ENCODE data around the gene SLC46A1. TPM values are rescaled to one million over a fixed set of nuclear protein-coding genes. Genes with fewer than 3 reads are reported as not detected.

The SLC46A1 gene
- polyA plus RNA-seq, 6 donors from 2014 or later, result 0.53 to 3.6 (median 0.68) TPM; not detected in 2

DNA sequence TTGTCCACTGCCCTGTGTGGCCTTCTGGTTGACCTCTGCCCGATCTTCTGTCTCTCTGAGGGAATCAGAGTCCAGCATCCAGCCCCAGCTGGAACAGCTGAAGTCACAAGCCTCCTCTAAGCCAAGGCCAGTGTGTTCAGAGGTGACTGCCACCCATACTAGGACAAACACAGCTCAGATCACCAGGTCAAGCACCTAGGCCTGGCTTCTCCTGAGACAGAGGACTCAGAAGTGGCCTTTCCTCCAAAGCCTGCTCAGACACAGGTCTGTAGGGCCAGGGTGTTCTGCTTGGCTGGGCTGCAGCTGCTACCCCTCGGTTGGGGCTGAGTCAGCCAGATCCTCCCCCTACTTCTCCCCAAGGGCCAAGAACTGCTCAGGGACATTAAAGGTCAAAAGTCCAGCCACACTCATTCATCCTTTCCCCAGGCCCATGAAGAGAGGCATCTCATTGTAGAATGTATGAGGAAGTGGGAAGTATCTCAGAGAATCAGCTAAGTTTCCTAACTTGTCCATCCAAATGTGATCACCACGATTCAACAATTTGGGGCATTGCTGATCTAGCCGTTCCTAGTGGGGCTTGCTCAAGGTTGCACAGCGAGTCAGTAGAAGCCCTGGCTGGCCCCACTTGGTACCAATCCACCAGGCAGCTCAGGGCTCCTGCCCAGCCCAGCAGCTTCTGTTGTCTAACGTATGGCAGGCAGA, 7.6 kb downstream of the SLC46A1 start:
- Mint-ChIP-seq H3K9me3 (no peaks in the 10 kb centered on the region), H3K4me3 (no peak overlapping the region), H3K4me1 (peaks cover 0 to 5% (median 3%) of the 10 kb centered on the region in 3 donors), H3K27ac (peak overlapping the region in 2 of 6 donors; percentile 13 to 53), H3K27me3 (no peaks in the 10 kb centered on the region), H3K36me3 (peaks cover 0 to 8% of the 10 kb centered on the region in 2 donors)
- no peak for ATAC-seq (ENCODE audit: low read depth in 2 of 2)
- no peak for DNase-seq

DNA sequence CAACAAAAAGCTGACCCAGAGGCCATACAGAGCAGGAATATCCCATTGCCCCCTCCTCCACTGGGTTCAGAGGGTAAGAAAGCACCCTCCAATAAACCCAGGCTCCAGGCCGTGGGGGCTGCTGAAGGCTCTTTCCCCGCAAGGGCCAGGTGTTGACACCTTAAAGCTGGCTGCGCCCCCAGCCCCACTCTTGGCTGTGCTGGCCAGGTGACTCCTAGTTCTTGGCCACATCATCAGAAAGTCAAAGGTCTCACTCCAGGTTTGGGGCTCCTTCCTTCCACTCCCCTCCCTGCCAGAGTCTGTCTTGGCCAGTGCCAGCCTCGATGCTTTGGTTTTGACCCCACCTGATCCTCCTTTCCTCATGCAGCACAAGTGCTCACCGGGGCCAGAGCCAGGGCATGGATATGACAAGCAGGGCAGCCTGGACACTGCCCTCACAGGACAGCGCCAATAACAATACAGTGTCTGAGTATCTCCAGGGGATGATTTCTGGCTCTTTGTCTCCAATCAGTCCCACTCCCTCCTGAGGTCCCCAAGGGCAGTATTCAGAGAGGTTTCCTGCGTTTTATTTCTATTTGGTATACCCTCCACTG, 8.2 kb downstream of the SLC46A1 start:
- Mint-ChIP-seq H3K27me3 (no peaks in the 10 kb centered on the region), H3K9me3 (no peaks in the 10 kb centered on the region), H3K4me1 (peaks cover 0 to 5% (median 3%) of the 10 kb centered on the region in 3 donors), H3K36me3 (peaks cover 0 to 8% of the 10 kb centered on the region in 2 donors), H3K27ac (peak overlapping the region in 2 of 6 donors; percentile 16 to 53), H3K4me3 (no peak overlapping the region)
- no peak for ATAC-seq (ENCODE audit: low read depth in 2 of 2)
- no peak for DNase-seq

DNA sequence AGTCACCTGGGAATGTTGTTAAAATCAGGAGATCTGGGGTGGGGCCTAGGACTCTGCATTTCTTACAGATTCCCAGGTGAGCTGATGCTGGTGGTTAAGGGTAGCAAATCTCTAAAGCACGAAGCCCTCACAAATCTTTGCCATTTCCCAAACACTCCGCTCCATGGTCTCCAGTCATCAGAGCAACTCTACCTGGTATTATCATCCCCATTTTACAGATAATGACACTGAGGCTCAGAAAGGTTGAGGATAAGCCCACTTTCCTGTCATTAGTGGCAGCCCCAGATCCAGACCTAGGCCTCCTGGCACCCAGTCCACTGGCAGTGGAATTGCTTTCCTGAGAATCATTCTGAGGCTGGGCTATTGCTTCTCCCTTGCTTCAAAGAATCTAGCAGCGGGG, 8.7 kb downstream of the SLC46A1 start:
- Mint-ChIP-seq H3K9me3 (no peaks in the 10 kb centered on the region), H3K4me1 (peaks cover 0 to 5% (median 3%) of the 10 kb centered on the region in 3 donors), H3K4me3 (no peak overlapping the region), H3K27ac (no peak overlapping the region), H3K36me3 (peaks cover 0 to 8% of the 10 kb centered on the region in 2 donors), H3K27me3 (no peaks in the 10 kb centered on the region)
- DNase-seq, result no peak
- no peak for ATAC-seq (ENCODE audit: low read depth in 2 of 2)

DNA sequence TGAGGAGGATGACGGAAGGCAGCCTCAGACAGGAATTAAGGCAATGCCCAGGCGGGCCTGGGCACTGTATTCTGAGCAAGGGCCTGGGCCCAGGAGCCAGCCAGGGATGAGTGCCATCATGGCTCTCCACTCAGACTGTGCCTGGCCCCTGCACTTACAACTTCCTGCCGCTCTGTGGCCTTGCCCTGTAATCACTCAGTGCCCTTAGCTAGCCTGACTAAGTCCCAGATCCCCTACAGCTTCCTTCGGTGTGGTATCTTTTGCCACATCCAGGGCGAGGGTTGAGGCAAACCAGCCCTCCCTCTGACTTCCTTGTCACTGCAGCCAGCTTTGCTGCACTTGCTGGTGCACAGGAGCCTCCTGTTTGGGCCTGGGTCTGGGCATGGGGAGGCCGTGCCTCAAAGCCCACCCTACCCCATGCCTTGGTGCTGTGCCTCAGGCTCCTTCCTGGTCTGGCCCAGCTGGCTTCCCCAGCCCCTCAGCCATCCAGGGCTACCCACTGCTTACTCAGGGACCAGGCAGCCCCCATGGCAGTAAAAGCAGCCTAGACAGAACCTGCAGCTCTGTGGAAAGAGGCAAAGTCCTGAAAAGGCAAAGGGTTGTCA, 9.3 kb downstream of the SLC46A1 start:
- peaks cover 0 to 5% (median 3%) of the 10 kb centered on the region in 3 donors for H3K4me1 Mint-ChIP-seq
- no peaks in the 10 kb centered on the region for H3K27me3 Mint-ChIP-seq
- H3K9me3 Mint-ChIP-seq, result no peaks in the 10 kb centered on the region
- no peak overlapping the region for H3K4me3 Mint-ChIP-seq
- H3K36me3 Mint-ChIP-seq, result peaks cover 0 to 8% of the 10 kb centered on the region in 2 donors
- H3K27ac Mint-ChIP-seq, result no peak overlapping the region
- DNase-seq (no peak), ATAC-seq (ENCODE audit: low read depth in 2 of 2) (no peak)

DNA sequence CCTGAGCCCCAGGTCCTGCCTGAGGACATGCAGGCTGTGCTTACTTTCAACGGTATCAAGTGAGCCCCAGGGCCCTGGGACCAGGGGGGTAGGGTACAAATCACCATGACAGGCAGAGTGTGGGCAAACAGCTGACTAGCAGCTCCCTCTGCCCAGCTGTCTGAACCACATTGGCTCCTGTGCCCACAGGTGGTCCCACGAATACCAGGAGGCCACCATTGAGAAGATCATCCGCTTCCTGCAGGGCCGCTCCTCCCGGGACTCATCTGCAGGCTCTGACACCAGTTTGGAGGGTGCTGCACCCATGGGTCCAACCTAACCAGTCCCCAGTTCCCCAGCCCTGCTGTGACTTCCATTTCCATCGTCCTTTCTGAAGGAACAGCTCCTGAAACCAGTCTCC, 10.0 kb downstream of the SLC46A1 start:
- Mint-ChIP-seq H3K9me3 (no peaks in the 10 kb centered on the region), H3K4me1 (peaks cover 0 to 5% (median 3%) of the 10 kb centered on the region in 3 donors), H3K27ac (peak overlapping the region in 1 of 6 donors; percentile 54), H3K36me3 (peaks cover 0 to 15% of the 10 kb centered on the region in 2 donors), H3K27me3 (no peaks in the 10 kb centered on the region), H3K4me3 (no peak overlapping the region)
- DNase-seq (no peak), ATAC-seq (ENCODE audit: low read depth in 2 of 2) (no peak)

DNA sequence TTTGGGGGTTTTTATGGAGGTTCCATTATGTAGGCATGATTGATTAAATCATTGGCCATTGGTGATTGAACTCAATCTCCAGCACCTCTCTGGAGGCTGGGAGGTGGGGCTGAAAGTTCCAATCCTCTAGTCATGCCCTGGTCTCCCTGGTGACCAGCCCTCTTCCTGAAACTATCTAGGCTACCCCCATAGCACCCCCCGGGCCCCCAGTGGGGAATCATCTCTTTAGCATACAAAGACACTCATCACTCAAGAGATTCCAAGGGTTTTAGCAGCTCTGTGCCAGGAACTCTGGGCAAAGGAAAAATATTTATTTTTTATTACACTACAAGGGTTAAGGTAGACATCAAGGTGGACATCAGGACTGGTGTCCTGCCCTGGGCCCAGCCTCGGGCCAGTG, 10.6 kb downstream of the SLC46A1 start:
- H3K27me3 Mint-ChIP-seq, result no peaks in the 10 kb centered on the region
- peaks cover 0 to 5% (median 3%) of the 10 kb centered on the region in 3 donors for H3K4me1 Mint-ChIP-seq
- peaks cover 3 to 21% of the 10 kb centered on the region in 2 donors for H3K36me3 Mint-ChIP-seq
- no peaks in the 10 kb centered on the region for H3K9me3 Mint-ChIP-seq
- H3K4me3 Mint-ChIP-seq, result no peak overlapping the region
- no peak overlapping the region for H3K27ac Mint-ChIP-seq
- no peak for ATAC-seq (ENCODE audit: low read depth in 2 of 2)
- DNase-seq, result no peak

DNA sequence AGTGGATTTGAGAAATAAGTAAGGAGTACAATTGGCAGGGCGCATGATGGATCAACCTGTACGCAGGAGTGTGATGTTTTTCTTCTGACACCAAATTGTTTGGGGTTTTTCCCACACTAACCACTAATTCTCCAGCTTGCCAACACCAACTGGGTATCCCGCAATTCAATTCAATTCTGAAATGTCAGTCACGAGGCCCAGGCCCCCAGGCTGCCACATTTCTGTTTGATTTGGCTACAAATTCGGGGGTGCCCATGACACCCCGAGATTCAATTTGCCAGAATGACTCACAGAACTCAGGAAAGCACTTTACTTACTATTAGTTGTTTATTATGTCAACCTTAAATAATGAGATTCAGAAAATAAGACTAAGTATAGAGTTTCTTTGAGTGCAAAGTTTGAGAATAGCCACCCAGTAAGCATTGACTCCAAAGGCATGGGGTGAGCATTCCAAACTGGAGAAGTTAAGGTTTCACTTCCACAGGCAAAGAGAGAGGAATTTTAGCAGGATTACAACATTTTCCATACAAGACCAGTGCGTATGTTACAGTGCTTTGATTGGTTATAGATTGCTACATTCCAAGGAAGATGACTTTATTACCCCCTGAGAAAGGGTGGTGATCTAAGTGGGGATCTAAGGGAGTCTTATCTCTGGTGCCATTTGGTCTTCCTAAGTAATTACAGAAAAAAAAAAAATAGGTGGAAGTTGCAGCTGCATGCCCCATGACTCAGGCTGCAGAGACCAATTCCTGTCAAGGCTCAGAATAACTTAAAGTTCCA, 11.5 kb downstream of the SLC46A1 start:
- peaks cover 5 to 30% of the 10 kb centered on the region in 2 donors for H3K36me3 Mint-ChIP-seq

DNA sequence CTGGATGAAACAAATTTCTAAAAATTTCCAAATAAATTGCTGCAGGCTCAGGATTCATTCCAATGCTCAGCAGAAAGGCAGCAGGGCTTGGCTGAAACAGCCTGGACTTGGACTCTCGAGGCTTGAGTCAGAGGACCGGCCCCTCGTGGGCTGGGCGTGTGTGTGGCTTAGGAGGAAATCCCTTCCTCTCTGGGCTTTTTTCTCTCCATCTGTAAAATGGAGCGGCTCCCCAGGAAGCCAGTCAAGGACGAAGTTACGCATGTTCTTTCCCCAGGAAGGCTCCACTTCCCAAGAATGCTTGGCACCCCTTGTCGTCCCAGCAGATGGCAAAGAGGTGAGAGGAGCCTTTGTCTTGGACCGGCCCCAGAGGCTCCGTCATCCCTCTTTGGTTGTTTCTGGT, 13.5 kb downstream of the SLC46A1 start:
- H3K27me3 Mint-ChIP-seq, result peaks cover 0 to 3% (median 0%) of the 10 kb centered on the region in 3 donors
- no peaks in the 10 kb centered on the region for H3K9me3 Mint-ChIP-seq
- H3K36me3 Mint-ChIP-seq, result peaks cover 5 to 42% of the 10 kb centered on the region in 2 donors
- H3K27ac Mint-ChIP-seq, result no peak overlapping the region
- ATAC-seq (ENCODE audit: low read depth in 2 of 2) (no peak), DNase-seq (no peak)
- H3K4me1 Mint-ChIP-seq, result peaks cover 0 to 3% (median 0%) of the 10 kb centered on the region in 3 donors
- H3K4me3 Mint-ChIP-seq, result no peak overlapping the region

More for the DNA sequence above, 11.5 kb downstream of the SLC46A1 start:
- no peaks in the 10 kb centered on the region for H3K9me3 Mint-ChIP-seq
- no peak overlapping the region for H3K4me3 Mint-ChIP-seq
- DNase-seq (no peak), ATAC-seq (ENCODE audit: low read depth in 2 of 2) (no peak)
- H3K27me3 Mint-ChIP-seq, result no peaks in the 10 kb centered on the region
- peak overlapping the region in 2 of 6 donors; percentile 7 to 21 for H3K27ac Mint-ChIP-seq
- H3K4me1 Mint-ChIP-seq, result peaks cover 0 to 5% (median 3%) of the 10 kb centered on the region in 3 donors

DNA sequence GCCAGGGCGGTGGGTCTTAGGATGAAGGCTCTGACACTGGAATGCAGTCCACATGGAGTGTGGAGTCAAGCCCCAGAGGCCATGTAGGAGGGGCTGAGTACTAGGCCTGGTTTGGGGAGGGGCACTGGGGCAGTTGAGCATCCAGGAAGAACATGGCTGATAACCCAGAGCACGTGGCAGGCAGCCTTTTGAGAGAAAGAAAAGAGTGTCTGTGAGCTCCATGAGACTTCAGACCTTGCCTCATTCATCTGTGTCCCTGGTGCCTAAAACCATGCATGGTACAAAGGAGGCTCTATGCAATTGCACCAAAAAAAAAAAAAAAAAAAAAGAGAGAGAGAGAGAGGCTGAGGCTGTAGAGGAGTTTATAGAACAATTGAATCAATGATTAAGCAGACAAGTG, 14.6 kb downstream of the SLC46A1 start:
- peaks cover 5 to 45% of the 10 kb centered on the region in 2 donors for H3K36me3 Mint-ChIP-seq
- DNase-seq, result no peak
- peak overlapping the region in 1 of 6 donors; percentile 19 for H3K27ac Mint-ChIP-seq
- peaks cover 0 to 4% (median 0%) of the 10 kb centered on the region in 3 donors for H3K4me1 Mint-ChIP-seq
- H3K4me3 Mint-ChIP-seq, result no peak overlapping the region
- H3K9me3 Mint-ChIP-seq, result no peaks in the 10 kb centered on the region
- ATAC-seq (ENCODE audit: low read depth in 2 of 2), result no peak
- peaks cover 0 to 5% (median 0%) of the 10 kb centered on the region in 3 donors for H3K27me3 Mint-ChIP-seq

DNA sequence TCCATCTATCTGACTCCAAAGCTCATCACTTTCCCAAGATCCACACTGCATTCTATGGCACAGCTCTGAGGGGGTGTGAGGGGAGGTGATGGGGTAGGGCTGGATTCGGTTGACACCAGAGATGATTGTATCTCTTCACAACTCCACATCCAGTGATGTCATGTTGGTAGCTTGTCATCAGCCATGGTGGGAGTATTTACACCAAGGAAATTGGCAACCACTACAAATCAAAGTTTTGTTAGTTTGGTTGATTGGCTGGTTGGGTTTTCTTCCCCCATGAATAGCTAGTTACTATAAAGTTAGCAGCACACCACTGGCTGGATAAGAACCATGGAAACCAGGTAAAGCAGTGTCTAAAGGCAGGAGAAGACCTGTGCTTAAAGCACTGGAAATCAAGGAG, 15.0 kb downstream of the SLC46A1 start:
- Mint-ChIP-seq H3K9me3 (no peaks in the 10 kb centered on the region), H3K27ac (peak overlapping the region in 1 of 6 donors; percentile 19), H3K27me3 (peaks cover 0 to 5% (median 0%) of the 10 kb centered on the region in 3 donors), H3K36me3 (peaks cover 5 to 45% of the 10 kb centered on the region in 2 donors), H3K4me1 (peaks cover 0 to 4% (median 0%) of the 10 kb centered on the region in 3 donors), H3K4me3 (no peak overlapping the region)
- DNase-seq (no peak), ATAC-seq (ENCODE audit: low read depth in 2 of 2) (no peak)

DNA sequence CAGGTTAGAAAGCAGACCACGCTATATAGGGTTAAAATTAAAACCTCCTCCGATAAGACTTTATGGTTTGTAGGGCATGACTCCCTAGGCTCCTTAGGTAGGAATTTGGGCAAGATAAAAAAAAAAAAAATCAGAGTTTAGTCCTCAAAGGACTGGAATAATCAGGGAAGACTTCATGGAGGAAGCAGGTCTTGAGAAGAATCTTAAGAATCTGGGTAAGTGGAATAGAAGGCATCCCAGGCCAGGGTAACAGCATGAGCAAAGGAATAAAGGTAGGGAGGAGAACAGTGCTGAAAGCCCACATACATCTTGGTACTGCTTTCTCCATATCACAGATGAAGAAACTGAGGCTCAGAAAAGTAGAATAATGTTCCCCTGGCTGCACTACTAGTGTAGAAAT, 15.4 kb downstream of the SLC46A1 start:
- H3K36me3 Mint-ChIP-seq, result peaks cover 5 to 45% of the 10 kb centered on the region in 2 donors

DNA sequence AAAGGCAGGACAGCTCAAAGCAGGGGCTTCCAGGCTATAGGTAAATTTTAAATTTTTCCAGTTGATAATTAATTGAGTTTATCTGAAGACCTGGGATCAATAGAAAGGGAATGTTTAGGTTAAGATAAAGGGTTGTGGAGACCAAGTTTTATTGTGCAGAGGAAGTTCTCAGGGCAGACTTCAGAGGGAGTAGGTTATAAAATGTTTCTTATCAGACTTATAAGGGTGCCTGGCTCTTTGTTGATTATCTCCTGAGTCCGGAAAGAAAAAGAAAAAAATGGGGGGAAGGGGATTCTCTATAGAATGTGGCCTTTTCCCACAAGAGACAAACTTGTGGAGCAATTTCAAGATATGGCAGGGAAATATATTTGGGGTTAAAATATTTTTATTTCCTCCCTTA, 15.9 kb downstream of the SLC46A1 start:
- H3K36me3 Mint-ChIP-seq, result peaks cover 5 to 45% of the 10 kb centered on the region in 2 donors
- no peaks in the 10 kb centered on the region for H3K9me3 Mint-ChIP-seq
- peaks cover 4 to 9% (median 4%) of the 10 kb centered on the region in 3 donors for H3K4me1 Mint-ChIP-seq
- no peak overlapping the region for H3K27ac Mint-ChIP-seq
- peaks cover 0 to 9% (median 6%) of the 10 kb centered on the region in 3 donors for H3K27me3 Mint-ChIP-seq
- DNase-seq (no peak), ATAC-seq (ENCODE audit: low read depth in 2 of 2) (no peak)
- H3K4me3 Mint-ChIP-seq, result no peak overlapping the region

More for the DNA sequence above, 15.4 kb downstream of the SLC46A1 start:
- Mint-ChIP-seq H3K4me1 (peaks cover under 1 to 5% (median under 1%) of the 10 kb centered on the region in 3 donors), H3K9me3 (no peaks in the 10 kb centered on the region), H3K4me3 (no peak overlapping the region), H3K27me3 (peaks cover 0 to 5% (median 3%) of the 10 kb centered on the region in 3 donors), H3K27ac (peak overlapping the region in 1 of 6 donors; percentile 53)
- no peak for DNase-seq
- ATAC-seq (ENCODE audit: low read depth in 2 of 2), result no peak

DNA sequence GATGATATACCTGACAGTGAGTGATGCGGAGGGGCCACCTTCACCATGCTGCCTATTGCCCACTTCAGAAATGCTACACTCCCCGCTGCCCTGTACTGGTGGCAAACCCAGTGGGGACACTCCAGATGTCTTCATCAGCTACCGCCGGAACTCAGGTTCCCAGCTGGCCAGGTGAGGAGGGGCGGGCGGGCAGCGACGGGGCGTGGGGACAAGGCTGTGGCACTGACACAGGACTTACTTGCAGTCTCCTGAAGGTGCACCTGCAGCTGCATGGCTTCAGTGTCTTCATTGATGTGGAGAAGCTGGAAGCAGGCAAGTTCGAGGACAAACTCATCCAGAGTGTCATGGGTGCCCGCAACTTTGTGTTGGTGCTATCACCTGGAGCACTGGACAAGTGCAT, 17.9 kb downstream of the SLC46A1 start:
- Mint-ChIP-seq H3K27me3 (peaks cover 10 to 30% (median 12%) of the 10 kb centered on the region in 3 donors), H3K9me3 (no peaks in the 10 kb centered on the region), H3K36me3 (peaks cover 5 to 44% of the 10 kb centered on the region in 2 donors)

More for the DNA sequence above, 17.9 kb downstream of the SLC46A1 start:
- peaks cover 16 to 27% (median 21%) of the 10 kb centered on the region in 3 donors for H3K4me1 Mint-ChIP-seq
- no peak overlapping the region for H3K4me3 Mint-ChIP-seq
- no peak overlapping the region for H3K27ac Mint-ChIP-seq
- ATAC-seq (ENCODE audit: low read depth in 2 of 2) (no peak), DNase-seq (no peak)

All from naive B cell (primary cell).